ENCODE data around the gene ZAR1. TPM values are rescaled to one million over a fixed set of nuclear protein-coding genes. Genes with fewer than 3 reads are reported as not detected.

ZAR1 gene
- total RNA-seq, 1 experiment from 2014 or later, result 0.47 TPM

GRCh38 chr4:48503233-48504025 is 13.4 kb downstream of the ZAR1 start:
- no TSS peak for BruUV-seq (replicated peaks)
- DNase-seq (ENCODE audit: low read depth, low spot score) (no peak), ATAC-seq (no peak)
- Histone ChIP-seq H3K4me2 (ENCODE audit: low read length) (no peak overlapping the region), H3K27ac (ENCODE audit: low read depth, low read length) (no peak overlapping the region), H3K4me1 (ENCODE audit: control insufficient read depth in 1 of 2, insufficient read depth in 2 of 2, low read length in 2 of 2) (no peaks in the 10 kb centered on the region), H4K20me1 (ENCODE audit: insufficient read depth) (no peaks in the 10 kb centered on the region), H3K27me3 (ENCODE audit: insufficient read depth, low read length) (no peaks in the 10 kb centered on the region), H2AFZ (ENCODE audit: low read depth, low read length, poor library complexity, severe bottlenecking) (no peak overlapping the region), H3K9ac (ENCODE audit: low read length) (no peak overlapping the region), H3K4me3 (replicated peaks in 1 of 2; ENCODE audit: low read depth in 1 of 2, low read length in 2 of 2) (no peak overlapping the region), H3K9me2 (ENCODE audit: insufficient read depth) (no peaks in the 10 kb centered on the region), H3K36me3 (ENCODE audit: control insufficient read depth in 1 of 2, insufficient read depth in 2 of 2, low read length in 2 of 2) (no peaks in the 10 kb centered on the region; a peak in 1 of 4 replicates), H3K79me2 (ENCODE audit: insufficient read depth, low read length) (no peaks in the 10 kb centered on the region), H3K9me3 (ENCODE audit: control insufficient read depth in 1 of 2, insufficient read depth in 1 of 2, low read depth in 1 of 2, low read length in 2 of 2) (no peaks in the 10 kb centered on the region)
- POLR2A ChIA-PET, result no interaction called here
- CTCF ChIA-PET, result no interaction called here
- TF ChIP-seq JUND (IDR thresholded peaks at IDR 0.05) (no peak), ATF3 (IDR thresholded peaks at IDR 0.05) (no peak), MAX (IDR thresholded peaks at IDR 0.05) (no peak)
- intact Hi-C loops (cut with micrococcal nuclease), result no loop called here
- RAD21 ChIA-PET (ENCODE audit: low non-redundant PET in 1 of 2, low total read pairs in 2 of 2, uncharacterized antibody in 2 of 2, unreplicated experiment in 2 of 2), result no interaction called here

GRCh38 chr4:48504026-48504330 is 13.9 kb downstream of the ZAR1 start:
- CTCF ChIA-PET, result no interaction called here
- no peak overlapping the region for H3K9ac ChIP-seq (ENCODE audit: low read length)
- H3K79me2 ChIP-seq (ENCODE audit: insufficient read depth, low read length), result no peaks in the 10 kb centered on the region
- H2AFZ ChIP-seq (ENCODE audit: low read depth, low read length, poor library complexity, severe bottlenecking), result no peak overlapping the region
- H3K36me3 ChIP-seq (ENCODE audit: control insufficient read depth in 1 of 2, insufficient read depth in 2 of 2, low read length in 2 of 2), result no peaks in the 10 kb centered on the region; a peak in 2 of 4 replicates
- no peak overlapping the region for H3K4me2 ChIP-seq (ENCODE audit: low read length)
- H3K9me3 ChIP-seq (ENCODE audit: control insufficient read depth in 1 of 2, insufficient read depth in 1 of 2, low read depth in 1 of 2, low read length in 2 of 2), result no peaks in the 10 kb centered on the region
- no TSS peak for BruUV-seq (replicated peaks)
- POLR2A ChIA-PET, result no interaction called here
- ATAC-seq, result no peak
- no peaks in the 10 kb centered on the region for H3K9me2 ChIP-seq (ENCODE audit: insufficient read depth)
- DNase-seq (ENCODE audit: low read depth, low spot score), result no peak
- no peaks in the 10 kb centered on the region for H3K27me3 ChIP-seq (ENCODE audit: insufficient read depth, low read length)
- H3K4me1 ChIP-seq (ENCODE audit: control insufficient read depth in 1 of 2, insufficient read depth in 2 of 2, low read length in 2 of 2), result no peaks in the 10 kb centered on the region
- no peak overlapping the region for H3K4me3 ChIP-seq (replicated peaks in 1 of 2; ENCODE audit: low read depth in 1 of 2, low read length in 2 of 2)
- TF ChIP-seq ELF1 (IDR thresholded peaks at IDR 0.05; ENCODE audit: borderline replicate concordance, low read depth), result no peak
- TF ChIP-seq TCF7L2 (IDR thresholded peaks at IDR 0.05; ENCODE audit: borderline replicate concordance, extremely low read depth, insufficient read depth, insufficient read length), result no peak
- TF ChIP-seq MAX (IDR thresholded peaks at IDR 0.05), result no peak
- no peak for TF ChIP-seq CBX3 (IDR thresholded peaks at IDR 0.05; ENCODE audit: low read depth)
- no peak for TF ChIP-seq POLR2A (IDR thresholded peaks at IDR 0.05; ENCODE audit: borderline replicate concordance, extremely low read depth, insufficient read depth, insufficient read length)
- TF ChIP-seq ZFX (IDR thresholded peaks at IDR 0.05), result no peak
- TF ChIP-seq SIN3A (IDR thresholded peaks at IDR 0.05; ENCODE audit: low read depth), result no peak
- no peak for TF ChIP-seq REST (IDR thresholded peaks at IDR 0.05; ENCODE audit: low read depth)
- TF ChIP-seq RAD21 (IDR thresholded peaks at IDR 0.05; ENCODE audit: low read depth), result no peak
- TF ChIP-seq CEBPB (IDR thresholded peaks at IDR 0.05; ENCODE audit: low read depth), result no peak
- TF ChIP-seq POLR2AphosphoS5 (IDR thresholded peaks at IDR 0.05; ENCODE audit: low read depth, low read length), result no peak
- TF ChIP-seq CTCF (IDR thresholded peaks at IDR 0.05 in 2 of 3, conservative IDR thresholded peaks at IDR 0.05 in 1 of 3; ENCODE audit: borderline replicate concordance in 1 of 3, insufficient read depth in 1 of 3, low read depth in 2 of 3, low read length in 2 of 3), result no peak
- TF ChIP-seq EGR1 (IDR thresholded peaks at IDR 0.05; ENCODE audit: low read depth), result no peak
- intact Hi-C loops (cut with micrococcal nuclease), result no loop called here
- RAD21 ChIA-PET (ENCODE audit: low non-redundant PET in 1 of 2, low total read pairs in 2 of 2, uncharacterized antibody in 2 of 2, unreplicated experiment in 2 of 2), result no interaction called here
- H4K20me1 ChIP-seq (ENCODE audit: insufficient read depth), result no peaks in the 10 kb centered on the region
- H3K27ac ChIP-seq (ENCODE audit: low read depth, low read length), result no peak overlapping the region

Data from HCT116 (cell line).